Keratinocyte (primary cell): Measurements from ENCODE around the gene IGF1R. TPM values are rescaled to one million over a fixed set of nuclear protein-coding genes. Genes with fewer than 3 reads are reported as not detected.

Source experiments
- DNase-seq: peaks from one replicate; pipeline ENCODE4 v3.0.0-alpha.2; 2011; ENCODE audit warnings: low read depth, missing footprints, low spot score
- FAIRE-seq: peaks from 2 replicates; lab custom pipeline; 2011; peaks lifted over from hg19 to GRCh38; lab: Jason Lieb, UNC
- H2AFZ ChIP-seq: 2 replicates; pipeline ENCODE4 v1.6.0; 2012; ENCODE audit warnings: low read length, control low read depth, inconsistent platforms; ENCODE audit not compliant: control insufficient read depth
- H3K27ac ChIP-seq: 2 replicates; pipeline ENCODE4 v1.5.1; 2011; ENCODE audit warnings: low read length; ENCODE audit not compliant: control insufficient read depth, insufficient read depth
- H3K27me3 ChIP-seq: 3 replicates; pipeline ENCODE4 v1.6.0; 2011; ENCODE audit warnings: low read length; ENCODE audit not compliant: control insufficient read depth, insufficient read depth; ENCODE audit errors: extremely low read depth
- H3K36me3 ChIP-seq, 2 experiments: 2 replicates in 1 of 2; 3 replicates in 1 of 2; pipeline ENCODE4 v1.5.1; 2011; ENCODE audit warnings: low read length in 2 of 2, mild to moderate bottlenecking in 1 of 2; ENCODE audit not compliant: control insufficient read depth in 2 of 2, insufficient read depth in 2 of 2; ENCODE audit errors: extremely low read depth in 1 of 2
- H3K4me1 ChIP-seq: 3 replicates; pipeline ENCODE4 v1.5.1; 2011; ENCODE audit warnings: low read length; ENCODE audit not compliant: control insufficient read depth, insufficient read depth; ENCODE audit errors: extremely low read depth
- H3K4me2 ChIP-seq: 3 replicates; pipeline ENCODE4 v1.6.0; 2011; ENCODE audit warnings: low read depth, low read length; ENCODE audit not compliant: control insufficient read depth, insufficient read depth; ENCODE audit errors: extremely low read depth
- H3K4me3 ChIP-seq, 3 experiments: fragments of 200-600 bp in 1 of 3; sonication (generic) in 1 of 3; 2 replicates in 2 of 3; 3 replicates in 1 of 3; pipeline ENCODE4 v1.5.1; 2011 to 2016; ENCODE audit warnings: low read length in 3 of 3, mild to moderate bottlenecking in 3 of 3, control low read depth in 2 of 3, inconsistent platforms in 1 of 3, low read depth in 1 of 3, mixed read lengths in 1 of 3, mixed run types in 1 of 3, moderate library complexity in 1 of 3; ENCODE audit not compliant: control insufficient read depth in 2 of 3, insufficient read depth in 2 of 3; ENCODE audit errors: extremely low read depth in 1 of 3
- H3K79me2 ChIP-seq: 2 replicates; pipeline ENCODE4 v1.6.0; 2012; ENCODE audit warnings: low read length; ENCODE audit not compliant: control insufficient read depth, insufficient read depth
- H3K9ac ChIP-seq: 3 replicates; pipeline ENCODE4 v1.6.0; 2011; ENCODE audit warnings: low read length; ENCODE audit not compliant: control insufficient read depth, insufficient read depth; ENCODE audit errors: extremely low read depth
- H3K9me1 ChIP-seq: 3 replicates; pipeline ENCODE4 v1.6.0; 2011; ENCODE audit warnings: low read length; ENCODE audit not compliant: control insufficient read depth, insufficient read depth; ENCODE audit errors: extremely low read depth
- H3K9me3 ChIP-seq: 2 replicates; pipeline ENCODE4 v1.5.1; 2012; ENCODE audit warnings: low read depth, low read length; ENCODE audit not compliant: control insufficient read depth
- H4K20me1 ChIP-seq: 3 replicates; pipeline ENCODE4 v1.6.0; 2011; ENCODE audit warnings: low read length; ENCODE audit not compliant: control insufficient read depth, insufficient read depth; ENCODE audit errors: extremely low read depth
- CTCF ChIP-seq, 3 experiments: IDR thresholded peaks in 1 of 3; conservative IDR thresholded peaks in 1 of 3; optimal IDR thresholded peaks in 1 of 3; 2 replicates in 2 of 3; 3 replicates in 1 of 3; pipeline versions ENCODE3 to v1.5.1; 2011; ENCODE audit warnings: low read length in 3 of 3, mild to moderate bottlenecking in 3 of 3, moderate library complexity in 2 of 3, control low read depth in 1 of 3, inconsistent platforms in 1 of 3; ENCODE audit not compliant: insufficient read depth in 2 of 3; ENCODE audit errors: extremely low read depth in 1 of 3
- EZH2 ChIP-seq: IDR thresholded peaks from one replicate; pipeline ENCODE4 v1.6.1; 2012; ENCODE audit warnings: inconsistent platforms, mild to moderate bottlenecking, low read length, moderate library complexity
- dilution Hi-C: fragments of 300-500 bp; cut with MboI; formaldehyde crosslinking; loops from one replicate; pipeline ENCODE4 v1.7.0; 2020; ENCODE audit warnings: low sequenced_read_pairs; ENCODE audit not compliant: extremely low pct_ligation_motif_present
- polyA plus RNA-seq, 5 experiments: library from polyadenylated mRNA; depleted of rRNA in 3 of 5; stranded (reverse) in 3 of 5; stranded (forward) in 1 of 5; unstranded in 1 of 5; fragments of >200 nt; gene quantifications; 1 replicate in 1 of 5; 2 replicates in 3 of 5; 3 replicates in 1 of 5; pipeline versions ENCODE4 v1.2.1 to v1.2.3, GENCODE V29; 2011 to 2012; ENCODE audit warnings: missing spikeins in 2 of 5, low read depth in 1 of 5, low replicate concordance in 1 of 5

The IGF1R gene
- polyA plus RNA-seq, 1 donor (not counting 4 experiments of a cell fraction or from before 2014, with no cell fraction given), result 14.5 TPM

- peaks cover 4% of the 10 kb centered on the region in 2 experiments for H3K36me3 ChIP-seq
- no peak overlapping the region for H3K4me3 ChIP-seq
- dilution Hi-C loops, result no loop called here
- no peak overlapping the region for H2AFZ ChIP-seq
- peaks cover 48% of the 10 kb centered on the region for H3K4me1 ChIP-seq
- no peaks in the 10 kb centered on the region for H3K27me3 ChIP-seq
- TF ChIP-seq EZH2 (no peak), CTCF (optimal IDR thresholded peaks at IDR 0.05 in 1 of 3, IDR thresholded peaks at IDR 0.05 in 1 of 3, conservative IDR thresholded peaks at IDR 0.05 in 1 of 3; ENCODE audit: extremely low read depth in 1 of 3, insufficient read depth in 2 of 3, low read length in 3 of 3) (no peak)
- H3K9me1 ChIP-seq, result no peaks in the 10 kb centered on the region
- no peak overlapping the region for H3K4me2 ChIP-seq
- no peaks in the 10 kb centered on the region for H4K20me1 ChIP-seq
- DNase-seq, result no peak
- FAIRE-seq, result no peak
- no peak overlapping the region for H3K9ac ChIP-seq
- no peaks in the 10 kb centered on the region for H3K9me3 ChIP-seq
- H3K79me2 ChIP-seq, result peaks cover 99% of the 10 kb centered on the region
- H3K27ac ChIP-seq, result no peak overlapping the region
Measured at GRCh38 chr15:98655732-98656131, 7.4 kb downstream of the IGF1R start.

DNA sequence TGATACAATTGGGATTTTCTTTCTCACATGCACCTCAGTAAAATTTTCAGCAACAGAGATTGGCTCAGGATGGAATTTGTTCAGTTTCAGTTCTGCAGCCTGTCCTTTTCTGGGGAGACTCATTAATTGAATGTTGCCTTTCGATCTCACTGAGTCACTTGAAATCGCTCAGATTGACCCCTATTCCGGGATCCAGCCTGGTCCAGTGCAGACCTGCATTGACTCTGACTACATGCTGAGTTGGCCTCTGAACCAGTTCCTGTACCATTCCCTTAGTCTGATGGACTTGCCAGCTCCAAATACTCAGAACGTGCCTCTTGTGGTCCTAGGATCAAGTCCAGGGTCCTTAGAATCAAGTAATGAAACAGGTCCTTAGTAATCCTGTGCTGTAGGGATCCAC lies 9.4 kb downstream of the IGF1R start:
- TF ChIP-seq CTCF (optimal IDR thresholded peaks at IDR 0.05 in 1 of 3, IDR thresholded peaks at IDR 0.05 in 1 of 3, conservative IDR thresholded peaks at IDR 0.05 in 1 of 3; ENCODE audit: extremely low read depth in 1 of 3, insufficient read depth in 2 of 3, low read length in 3 of 3), result no peak
- TF ChIP-seq EZH2, result no peak
- no peak for DNase-seq
- FAIRE-seq, result peak; percentile 97
- dilution Hi-C loops, result no loop called here
- Histone ChIP-seq H3K9ac (peak overlapping the region; percentile 48), H3K9me1 (no peaks in the 10 kb centered on the region), H3K36me3 (peaks cover 7 to 8% of the 10 kb centered on the region in 2 experiments), H3K79me2 (peaks cover 99% of the 10 kb centered on the region), H3K9me3 (no peaks in the 10 kb centered on the region), H3K4me2 (peak overlapping the region; percentile 75), H2AFZ (no peak overlapping the region), H3K4me1 (peaks cover 36% of the 10 kb centered on the region), H3K4me3 (peak overlapping the region in 2 of 3 experiments; percentile 27 to 45), H3K27ac (peak overlapping the region; percentile 61), H3K27me3 (no peaks in the 10 kb centered on the region), H4K20me1 (peaks cover 3% of the 10 kb centered on the region)
